ENCODE measurements around the gene MFN2.

- TF ChIP-seq EZH2 (IDR thresholded peaks at IDR 0.05; ENCODE audit: insufficient read depth, poor library complexity, severe bottlenecking) (no peak), EZH2phosphoT487 (IDR thresholded peaks at IDR 0.05; ENCODE audit: insufficient read depth, low read depth) (no peak)
Measured at GRCh38 chr1:12046749-12047119, 66.5 kb downstream of the MFN2 start.

All from GM23248 (cell line).